Measurements from ENCODE around the gene KYAT1.

Gene KYAT1

GRCh38 chr9:128835246-128836210 lies 46.2 kb downstream of the KYAT1 start:
- H3K27ac ChIP-seq = no peak overlapping the region
- H3K9ac ChIP-seq = no peak overlapping the region
- H3K27me3 ChIP-seq = no peaks in the 10 kb centered on the region
- H3K9me3 ChIP-seq (replicated peaks in 1 of 11) = no peaks in the 10 kb centered on the region
- H3K4me3 ChIP-seq = no peak overlapping the region
- no peaks in the 10 kb centered on the region for H4K20me1 ChIP-seq
- TF ChIP-seq Cebpa-rat (IDR thresholded peaks at IDR 0.05) = no peak
- H3K4me2 ChIP-seq = no peak overlapping the region
- H3K4me1 ChIP-seq = peaks cover 0 to 2% (median 0%) of the 10 kb centered on the region in 10 experiments; a peak in 2 of 20 replicates
- H3K36me3 ChIP-seq = peaks cover 0 to 55% (median 31%) of the 10 kb centered on the region in 11 experiments; a peak in 15 of 22 replicates

- no peaks in the 10 kb centered on the region for H3K9me3 ChIP-seq (replicated peaks in 1 of 11)
- no peaks in the 10 kb centered on the region for H3K27me3 ChIP-seq
- H3K4me2 ChIP-seq = no peak overlapping the region
- H3K4me1 ChIP-seq = peaks cover 9 to 13% (median 10%) of the 10 kb centered on the region in 10 experiments
- TF ChIP-seq Cebpa-rat (IDR thresholded peaks at IDR 0.05) = no peak
- no peak overlapping the region for H3K27ac ChIP-seq
- H4K20me1 ChIP-seq = peaks cover 0 to 6% (median 0%) of the 10 kb centered on the region in 11 experiments; a peak in 3 of 22 replicates
- H3K36me3 ChIP-seq = peaks cover 0 to 43% (median 31%) of the 10 kb centered on the region in 11 experiments; a peak in 14 of 22 replicates
- no peak overlapping the region for H3K4me3 ChIP-seq
- H3K9ac ChIP-seq = no peak overlapping the region
Measured at GRCh38 chr9:128833696-128834095, 48.1 kb downstream of the KYAT1 start.

DNA sequence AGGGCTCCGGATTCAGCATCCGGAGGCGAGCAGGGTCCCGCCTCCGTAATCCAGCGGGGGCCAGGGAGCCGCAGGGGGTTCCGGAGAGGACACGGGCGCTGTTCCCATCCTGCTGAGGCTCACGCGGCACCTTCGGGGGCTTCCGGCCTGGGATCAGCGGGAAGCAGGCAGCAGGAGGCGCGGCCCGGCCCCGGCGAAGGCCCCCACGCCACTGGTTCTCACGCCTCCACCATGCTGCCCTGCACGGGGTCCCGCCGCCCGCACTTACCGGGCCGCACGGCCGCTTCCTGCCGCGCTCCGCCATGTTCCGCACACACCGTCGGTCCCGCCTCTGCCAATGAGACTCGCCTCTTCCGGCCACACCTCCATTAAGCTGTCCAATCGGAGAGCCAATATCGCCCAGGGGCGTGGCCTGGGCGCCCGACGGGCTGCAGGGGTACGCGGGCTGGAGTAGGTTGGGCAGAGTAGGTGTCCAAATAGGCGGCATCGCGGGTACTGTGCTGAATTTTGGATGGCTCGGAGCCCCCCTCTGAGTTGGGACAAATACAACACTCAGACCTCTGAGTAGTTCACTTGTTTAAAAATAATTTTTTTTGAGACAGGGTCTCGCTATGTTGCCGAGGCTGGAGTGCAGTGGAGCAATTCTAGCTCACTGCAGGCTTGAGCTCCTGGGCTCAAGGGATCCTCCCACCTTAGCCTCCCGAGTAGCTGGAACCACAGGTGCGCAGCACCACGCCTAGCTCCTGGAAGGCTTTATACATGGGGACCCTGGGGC lies 52.1 kb downstream of the KYAT1 start, which contains the start of gene SPOUT1:
SPOUT1 (minus strand) TSS at position 318 of the 775 bp plus-strand sequence; CDS start at position 304, 14 bp downstream.
- TF ChIP-seq Cebpa-rat (IDR thresholded peaks at IDR 0.05) = no peak
- H3K27ac ChIP-seq = peak within 1 kb of the TSS; percentile 53 to 91 (median 83); a peak in 21 of 22 replicates
- peak within 1 kb of the TSS; percentile 79 to 96 (median 89) for H3K9ac ChIP-seq
- H3K4me3 ChIP-seq = peak within 1 kb of the TSS; percentile 74 to 98 (median 92)
- no peaks in the 10 kb centered on the region for H3K9me3 ChIP-seq (replicated peaks in 1 of 11)
- H3K36me3 ChIP-seq = peaks cover 29 to 61% (median 48%) of the 10 kb centered on the region in 11 experiments
- peaks cover 0 to 43% (median 24%) of the 10 kb centered on the region in 11 experiments; a peak in 13 of 22 replicates for H4K20me1 ChIP-seq
- H3K4me1 ChIP-seq = peaks cover 17 to 26% (median 19%) of the 10 kb centered on the region in 10 experiments
- H3K4me2 ChIP-seq = peak within 1 kb of the TSS; percentile 82 to 99 (median 95)
- H3K27me3 ChIP-seq = no peaks in the 10 kb centered on the region

DNA sequence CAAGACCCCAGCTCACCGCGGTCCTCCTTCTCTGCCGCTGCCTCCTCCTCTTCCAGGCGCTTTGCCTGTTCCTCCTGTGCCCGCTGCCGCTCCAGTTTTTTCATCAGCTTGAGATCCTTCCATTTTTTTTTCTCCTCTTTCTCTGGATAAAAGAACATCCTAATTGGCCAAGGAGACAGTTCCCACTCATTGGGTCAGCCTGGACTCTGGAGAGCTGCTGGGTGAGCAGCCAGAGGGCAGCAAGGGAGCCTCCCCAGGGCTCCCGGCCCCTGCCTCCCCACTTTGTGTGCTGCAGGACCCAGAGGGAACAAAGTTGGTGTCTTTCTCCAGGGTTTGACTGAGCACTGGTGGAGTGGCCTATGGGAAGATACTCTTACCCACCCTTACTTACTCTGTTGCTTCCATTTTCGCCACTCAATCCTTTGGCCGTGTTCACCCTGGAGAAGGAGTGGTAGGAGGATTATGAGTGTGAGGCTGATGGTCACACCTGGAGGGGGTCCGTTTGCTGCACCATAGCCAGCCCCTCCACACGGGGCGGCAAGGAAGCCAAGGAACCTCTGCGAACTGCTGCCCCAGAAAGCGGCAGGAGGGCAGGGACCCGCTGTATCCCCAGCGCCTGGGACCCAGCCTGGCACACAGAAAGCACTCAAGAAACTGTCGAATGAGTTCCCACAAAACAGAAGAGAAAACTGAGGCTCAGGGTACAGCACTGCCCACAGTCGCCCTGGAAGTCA lies 52.9 kb downstream of the KYAT1 start:
- H3K4me1 ChIP-seq = peaks cover 17 to 26% (median 19%) of the 10 kb centered on the region in 10 experiments

DNA sequence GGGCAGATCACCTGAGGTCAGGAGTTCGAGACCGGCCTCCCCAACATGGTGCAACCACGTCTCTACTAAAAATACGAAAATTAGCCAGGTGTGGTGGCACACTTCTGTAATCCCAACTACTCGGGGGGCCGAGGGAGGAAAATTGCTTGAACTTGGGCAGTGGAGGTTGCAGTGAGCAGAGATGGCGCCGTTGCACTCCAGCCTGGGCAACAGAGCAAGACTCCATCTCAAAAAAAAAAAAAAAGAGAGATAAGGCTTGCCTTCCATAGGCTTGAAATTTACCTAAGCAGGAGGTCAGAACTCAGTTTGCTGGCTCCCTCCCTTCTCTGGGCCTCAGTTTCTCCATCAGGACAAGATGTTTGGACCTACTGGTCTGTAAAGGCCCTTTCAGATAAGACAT lies 53.5 kb downstream of the KYAT1 start:
- Histone ChIP-seq H3K36me3 (peaks cover 38 to 65% (median 55%) of the 10 kb centered on the region in 11 experiments), H3K27me3 (no peaks in the 10 kb centered on the region), H3K4me3 (peak overlapping the region in 9 of 10 experiments; percentile 74 to 98 (median 90); a peak in 19 of 20 replicates), H3K27ac (peak overlapping the region in 1 of 11 experiments; percentile 88; a peak in 3 of 22 replicates), H3K4me2 (peak overlapping the region; percentile 82 to 99 (median 95)), H3K4me1 (peaks cover 17 to 26% (median 19%) of the 10 kb centered on the region in 10 experiments), H3K9ac (peak overlapping the region in 10 of 11 experiments; percentile 79 to 96 (median 89); a peak in 16 of 22 replicates), H3K9me3 (replicated peaks in 1 of 11) (no peaks in the 10 kb centered on the region), H4K20me1 (peaks cover 0 to 56% (median 35%) of the 10 kb centered on the region in 11 experiments; a peak in 14 of 22 replicates)
- TF ChIP-seq Cebpa-rat (IDR thresholded peaks at IDR 0.05) = no peak

More for the DNA sequence above, 52.9 kb downstream of the KYAT1 start:
- peaks cover 0 to 50% (median 29%) of the 10 kb centered on the region in 11 experiments; a peak in 13 of 22 replicates for H4K20me1 ChIP-seq
- peaks cover 34 to 65% (median 55%) of the 10 kb centered on the region in 11 experiments for H3K36me3 ChIP-seq
- no peak for TF ChIP-seq Cebpa-rat (IDR thresholded peaks at IDR 0.05)
- H3K9me3 ChIP-seq (replicated peaks in 1 of 11) = no peaks in the 10 kb centered on the region
- peak overlapping the region; percentile 82 to 99 (median 95) for H3K4me2 ChIP-seq
- peak overlapping the region; percentile 79 to 96 (median 89) for H3K9ac ChIP-seq
- peak overlapping the region; percentile 53 to 91 (median 83); a peak in 21 of 22 replicates for H3K27ac ChIP-seq
- peak overlapping the region; percentile 74 to 98 (median 92) for H3K4me3 ChIP-seq
- no peaks in the 10 kb centered on the region for H3K27me3 ChIP-seq

DNA sequence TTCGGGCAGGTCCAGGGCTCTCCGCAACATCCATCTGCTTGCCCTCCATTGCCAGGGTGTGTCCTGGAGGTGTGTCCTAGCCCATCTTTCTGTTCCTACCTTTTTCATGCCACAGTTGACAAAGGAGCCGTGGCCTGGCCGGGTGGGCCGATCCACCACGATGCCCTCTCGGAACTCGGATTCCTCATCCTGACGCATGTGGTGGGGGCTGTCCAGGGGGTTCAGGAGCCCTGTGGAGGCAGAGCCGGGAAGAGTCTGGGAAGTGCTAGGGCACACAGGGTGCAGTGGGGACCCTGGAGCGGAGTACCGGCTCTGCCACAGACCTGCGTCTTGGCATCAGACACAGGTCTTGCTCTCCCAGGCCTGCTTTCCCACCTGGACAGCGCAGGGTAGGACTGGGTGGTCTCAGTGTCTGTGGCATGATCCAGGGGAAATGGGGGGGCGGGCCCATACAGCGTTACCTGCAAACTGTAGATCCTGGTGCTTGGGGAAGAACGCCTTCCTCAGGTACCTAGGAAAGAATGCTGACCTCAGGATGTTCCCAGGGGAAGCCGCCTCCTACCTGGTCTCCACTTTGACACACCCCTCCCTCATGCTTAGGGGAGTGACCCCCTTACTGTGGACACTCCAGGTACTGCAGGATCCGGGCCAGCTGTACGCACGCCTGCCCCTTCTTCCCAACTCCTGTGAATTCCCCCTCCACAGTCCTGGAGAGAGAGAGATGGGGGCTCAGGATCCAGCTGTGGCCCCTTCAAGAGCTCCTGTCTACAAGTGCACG lies 55.6 kb downstream of the KYAT1 start:
- peaks cover 0 to 78% (median 56%) of the 10 kb centered on the region in 11 experiments; a peak in 19 of 22 replicates for H4K20me1 ChIP-seq
- no peak overlapping the region for H3K4me3 ChIP-seq
- peaks cover 17 to 26% (median 20%) of the 10 kb centered on the region in 10 experiments for H3K4me1 ChIP-seq
- no peaks in the 10 kb centered on the region for H3K27me3 ChIP-seq
- no peak overlapping the region for H3K4me2 ChIP-seq
- no peak overlapping the region for H3K27ac ChIP-seq
- H3K9me3 ChIP-seq (replicated peaks in 1 of 11) = no peaks in the 10 kb centered on the region
- no peak overlapping the region for H3K9ac ChIP-seq
- H3K36me3 ChIP-seq = peaks cover 59 to 75% (median 74%) of the 10 kb centered on the region in 11 experiments
- TF ChIP-seq Cebpa-rat (IDR thresholded peaks at IDR 0.05) = no peak

DNA sequence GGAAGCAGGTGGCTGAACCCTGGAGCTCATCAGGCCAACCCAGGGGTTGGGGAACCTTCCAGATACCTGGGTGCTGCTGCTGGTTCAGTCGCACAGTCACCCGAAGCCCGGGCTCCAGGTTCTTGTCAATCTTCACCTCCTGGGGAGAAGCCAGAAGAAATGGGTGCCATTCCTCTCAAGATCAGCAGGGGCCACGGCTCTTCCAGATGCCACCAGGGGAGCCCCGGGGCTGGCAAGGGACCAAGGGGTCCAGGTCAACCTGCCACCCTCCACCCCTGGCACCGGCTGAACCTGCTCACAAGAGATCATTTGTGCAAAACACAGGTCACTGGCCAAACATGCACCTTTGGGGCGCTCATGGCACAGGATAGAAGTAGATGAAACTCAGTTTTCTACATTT lies 56.8 kb downstream of the KYAT1 start:
- peaks cover 0 to 90% (median 68%) of the 10 kb centered on the region in 11 experiments; a peak in 19 of 22 replicates for H4K20me1 ChIP-seq
- no peaks in the 10 kb centered on the region for H3K27me3 ChIP-seq
- H3K4me1 ChIP-seq = peaks cover 17 to 28% (median 24%) of the 10 kb centered on the region in 10 experiments
- H3K36me3 ChIP-seq = peaks cover 65 to 87% (median 78%) of the 10 kb centered on the region in 11 experiments
- TF ChIP-seq Cebpa-rat (IDR thresholded peaks at IDR 0.05) = no peak
- H3K9ac ChIP-seq = no peak overlapping the region
- H3K4me2 ChIP-seq = no peak overlapping the region
- no peaks in the 10 kb centered on the region for H3K9me3 ChIP-seq (replicated peaks in 1 of 11)
- H3K4me3 ChIP-seq = no peak overlapping the region
- H3K27ac ChIP-seq = no peak overlapping the region
